SK-N-SH (cell line): ENCODE measurements around the gene AADACL4. TPM values are rescaled to one million over a fixed set of nuclear protein-coding genes. Genes with fewer than 3 reads are reported as not detected.

ENCODE experiments used
- CTCF ChIA-PET: fragments of 300-600, 350-600 bp; formaldehyde crosslinking; extraction: SDS; loops from one replicate; lab custom pipeline; 2021; lab: Yijun Ruan, JAX
- POLR2A ChIA-PET: fragments of 350-600 bp; sonication (Branson Sonifier 250); formaldehyde crosslinking; extraction: SDS; loops from one replicate; lab custom pipeline; 2020; ENCODE audit warnings: antibody characterized with exemption, inconsistent platforms; lab: Yijun Ruan, JAX
- DNase-seq: peaks from one replicate; pipeline ENCODE4 v3.0.0; 2012
- H2AFZ ChIP-seq: fragments of 200-600 bp; sonication (generic); 2 replicates; pipeline ENCODE4 v1.8.1; 2016; ENCODE audit warnings: antibody characterized with exemption, mild to moderate bottlenecking, low read depth
- H3F3A ChIP-seq: fragments of 200-600 bp; sonication (generic); replicated peaks from 2 replicates; pipeline ENCODE3; 2016; ENCODE audit warnings: antibody characterized with exemption, mild to moderate bottlenecking; ENCODE audit not compliant: insufficient read depth
- H3K27ac ChIP-seq, 2 experiments: fragments of 200-500 bp in 1 of 2; fragments of 200-600 bp in 1 of 2; sonication (Bioruptor generic) in 1 of 2; sonication (generic), shearing (Covaris generic) in 1 of 2; 2 replicates each; pipeline versions ENCODE4 v1.5.1 to v1.6.1; 2014 to 2016; ENCODE audit warnings: low read depth in 2 of 2, inconsistent platforms in 1 of 2, low read length in 1 of 2, mild to moderate bottlenecking in 1 of 2, mixed read lengths in 1 of 2
- H3K27me3 ChIP-seq: fragments of 200-600 bp; sonication (generic), shearing (Covaris generic); 2 replicates; pipeline ENCODE4 v1.6.1; 2016; ENCODE audit warnings: mixed run types; ENCODE audit not compliant: insufficient read depth
- H3K36me3 ChIP-seq, 2 experiments: fragments of 200-500 bp in 1 of 2; fragments of 200-600 bp in 1 of 2; sonication (Bioruptor generic) in 1 of 2; sonication (generic) in 1 of 2; replicated peaks in 1 of 2; 2 replicates each; pipeline versions ENCODE3 to v1.5.1; 2014 to 2016; ENCODE audit warnings: low read length in 1 of 2, mild to moderate bottlenecking in 1 of 2; ENCODE audit not compliant: insufficient read depth in 2 of 2, control insufficient read depth in 1 of 2
- H3K4me1 ChIP-seq, 2 experiments: fragments of 200-500 bp in 1 of 2; fragments of 200-600 bp in 1 of 2; sonication (Bioruptor generic) in 1 of 2; sonication (generic), shearing (Covaris generic) in 1 of 2; 2 replicates each; pipeline versions ENCODE4 v1.5.1 to v1.6.1; 2014 to 2016; ENCODE audit warnings: low read depth in 1 of 2, low read length in 1 of 2, mixed run types in 1 of 2; ENCODE audit not compliant: insufficient read depth in 2 of 2, control insufficient read depth in 1 of 2
- H3K4me2 ChIP-seq: fragments of 200-600 bp; sonication (generic), shearing (Covaris generic); 2 replicates; pipeline ENCODE4 v1.6.1; 2017; ENCODE audit warnings: mixed run types
- H3K4me3 ChIP-seq, 2 experiments: fragments of 200-500 bp in 1 of 2; fragments of 200-600 bp in 1 of 2; sonication (Bioruptor generic) in 1 of 2; sonication (generic), shearing (Covaris generic) in 1 of 2; 2 replicates each; pipeline versions ENCODE4 v1.5.1 to v1.8.1; 2014 to 2016; ENCODE audit warnings: low read depth in 2 of 2, inconsistent platforms in 1 of 2, low read length in 1 of 2, mild to moderate bottlenecking in 1 of 2, mixed read lengths in 1 of 2, moderate library complexity in 1 of 2
- H3K79me2 ChIP-seq: fragments of 200-600 bp; sonication (generic); 2 replicates; pipeline ENCODE4 v1.8.1; 2017; ENCODE audit warnings: mild to moderate bottlenecking; ENCODE audit not compliant: insufficient read depth
- H3K9ac ChIP-seq: fragments of 200-600 bp; sonication (generic); 2 replicates; pipeline ENCODE4 v1.6.1; 2017; ENCODE audit warnings: mixed run types
- H3K9me2 ChIP-seq: fragments of 200-600 bp; sonication (generic); 2 replicates; pipeline ENCODE4 v1.6.1; 2017; ENCODE audit warnings: mixed run types
- H3K9me3 ChIP-seq: fragments of 200-600 bp; sonication (generic); 2 replicates; pipeline ENCODE4 v1.6.1; 2017; ENCODE audit warnings: mixed run types, mild to moderate bottlenecking, moderate library complexity
- H4K20me1 ChIP-seq: fragments of 200-600 bp; sonication (generic); 2 replicates; pipeline ENCODE4 v1.6.1; 2017; ENCODE audit warnings: mild to moderate bottlenecking, mixed run types; ENCODE audit not compliant: insufficient read depth
- CTCF ChIP-seq: fragments of 200-600 bp; sonication (generic); IDR thresholded peaks from 2 replicates; pipeline ENCODE4 v1.6.1; 2017; ENCODE audit warnings: antibody characterized with exemption, mild to moderate bottlenecking, moderate library complexity
- EZH2phosphoT487 ChIP-seq: fragments of 200-600 bp; sonication (generic); IDR thresholded peaks from 2 replicates; pipeline ENCODE4 v1.6.1; 2017; ENCODE audit warnings: low read depth, mixed run types, mild to moderate bottlenecking, antibody characterized with exemption, moderate library complexity, borderline replicate concordance
- FOSL2 ChIP-seq: IDR thresholded peaks from 2 replicates; pipeline ENCODE4 v1.4.0; 2012; ENCODE audit warnings: low read depth, mild to moderate bottlenecking, moderate library complexity, borderline replicate concordance
- GABPA ChIP-seq: IDR thresholded peaks from 2 replicates; pipeline ENCODE4 v1.4.0; 2012; ENCODE audit warnings: low read depth, mild to moderate bottlenecking
- GATA2 ChIP-seq: sonication (generic); formaldehyde crosslinking; IDR thresholded peaks from 2 replicates; pipeline ENCODE4 v1.5.0; 2020; ENCODE audit warnings: mild to moderate bottlenecking, missing genetic modification reagents
- IRF3 ChIP-seq: fragments of 150-350 bp; IDR thresholded peaks from 2 replicates; pipeline ENCODE4 v1.6.1; 2016; ENCODE audit warnings: mild to moderate bottlenecking, low read depth, low read length
- MEF2A ChIP-seq: IDR thresholded peaks from 2 replicates; pipeline ENCODE4 v1.4.0; 2012; ENCODE audit warnings: low read depth, borderline replicate concordance
- MXI1 ChIP-seq: IDR thresholded peaks from 2 replicates; pipeline ENCODE4 v1.6.1; 2012; ENCODE audit warnings: mild to moderate bottlenecking, low read depth, low read length, improper control_type of control experiment
- NFIC ChIP-seq: IDR thresholded peaks from 2 replicates; pipeline ENCODE4 v1.4.0; 2012; ENCODE audit warnings: borderline replicate concordance
- NRF1 ChIP-seq: IDR thresholded peaks from 2 replicates; pipeline ENCODE4 v1.6.1; 2012; ENCODE audit warnings: low read depth, mild to moderate bottlenecking, low read length
- POLR2AphosphoS5 ChIP-seq: IDR thresholded peaks from 2 replicates; pipeline ENCODE4 v1.6.1; 2012; ENCODE audit warnings: low read depth, low read length
- RAD21 ChIP-seq: IDR thresholded peaks from 2 replicates; pipeline ENCODE4 v1.6.1; 2012; ENCODE audit warnings: mild to moderate bottlenecking, low read length
- RFX5 ChIP-seq: IDR thresholded peaks from 2 replicates; pipeline ENCODE4 v1.6.1; 2012; ENCODE audit warnings: mild to moderate bottlenecking, improper control_type of control experiment, low read length
- RXRA ChIP-seq: IDR thresholded peaks from 2 replicates; pipeline ENCODE4 v1.4.0; 2012; ENCODE audit warnings: low read depth, mild to moderate bottlenecking, borderline replicate concordance
- SIN3A ChIP-seq: IDR thresholded peaks from 2 replicates; pipeline ENCODE4 v1.6.1; 2012; ENCODE audit warnings: low read depth, mild to moderate bottlenecking, low read length, moderate library complexity, borderline replicate concordance
- SMC3 ChIP-seq: IDR thresholded peaks from 2 replicates; pipeline ENCODE4 v1.6.1; 2012; ENCODE audit warnings: low read depth, low read length, improper control_type of control experiment
- TCF12 ChIP-seq: IDR thresholded peaks from 2 replicates; pipeline ENCODE4 v1.4.0; 2012
- USF1 ChIP-seq: IDR thresholded peaks from 2 replicates; pipeline ENCODE4 v1.4.0; 2012; ENCODE audit warnings: low read depth, borderline replicate concordance
- USF2 ChIP-seq: fragments of 150-350 bp; IDR thresholded peaks from 2 replicates; pipeline ENCODE4 v1.6.1; 2017; ENCODE audit warnings: antibody characterized with exemption, low read length, low read depth, borderline replicate concordance
- YY1 ChIP-seq: IDR thresholded peaks from 2 replicates; pipeline ENCODE4 v1.4.0; 2012; ENCODE audit warnings: low read depth, mild to moderate bottlenecking
- WGBS: methylation state at CpG from one replicate; pipeline ENCODE4 v1.1.6; 2017; ENCODE audit warnings: low lambda C conversion rate; 5-methylcytosine and 5-hydroxymethylcytosine counted together
- polyA plus RNA-seq, 3 experiments: library from polyadenylated mRNA; depleted of rRNA; stranded (reverse); fragments of >200 nt; gene quantifications; 2 replicates each; pipeline ENCODE4 v1.2.3, GENCODE V29; 2012

The AADACL4 gene
- polyA plus RNA-seq, 1 of the 3 experiments (the other 2 are of a cell fraction): 0.59 TPM

- no peak overlapping the region for H3K27ac ChIP-seq
- no peaks in the 10 kb centered on the region for H3K79me2 ChIP-seq
- no peak overlapping the region for H2AFZ ChIP-seq
- no peaks in the 10 kb centered on the region for H3K36me3 ChIP-seq
- no peak overlapping the region for H3K4me2 ChIP-seq
- no peak overlapping the region for H3K4me3 ChIP-seq
- DNase-seq: no peak
- WGBS: 82% methylated on average over 14 of the region's 15 CpGs
- no peaks in the 10 kb centered on the region for H3K4me1 ChIP-seq
- no peaks in the 10 kb centered on the region for H4K20me1 ChIP-seq
- H3K27me3 ChIP-seq: no peaks in the 10 kb centered on the region
- no peaks in the 10 kb centered on the region for H3K9me2 ChIP-seq
- ChIA-PET POLR2A (no interaction called here), CTCF (no interaction called here)
- H3F3A ChIP-seq: no peaks in the 10 kb centered on the region
- no peak overlapping the region for H3K9ac ChIP-seq
- H3K9me3 ChIP-seq: no peaks in the 10 kb centered on the region
- TF ChIP-seq GATA2 (no peak), CTCF (no peak), RAD21 (no peak), NFIC (no peak), RXRA (no peak), SIN3A (no peak), USF2 (no peak), EZH2phosphoT487 (no peak), RFX5 (no peak), IRF3 (no peak), FOSL2 (no peak), POLR2AphosphoS5 (no peak)
Observed at GRCh38 chr1:12636098-12636950, 7.6 kb upstream of the AADACL4 start.

GRCh38 chr1:12637693-12638092 is 6.2 kb upstream of the AADACL4 start:
- no peak overlapping the region for H2AFZ ChIP-seq
- H3K4me3 ChIP-seq: no peak overlapping the region
- H3K79me2 ChIP-seq: no peaks in the 10 kb centered on the region
- H3K9me2 ChIP-seq: no peaks in the 10 kb centered on the region
- H3K36me3 ChIP-seq: no peaks in the 10 kb centered on the region
- no peaks in the 10 kb centered on the region for H3K27me3 ChIP-seq
- no peaks in the 10 kb centered on the region for H3K9me3 ChIP-seq
- no peaks in the 10 kb centered on the region for H3K4me1 ChIP-seq
- H4K20me1 ChIP-seq: no peaks in the 10 kb centered on the region
- H3K4me2 ChIP-seq: no peak overlapping the region
- H3K9ac ChIP-seq: no peak overlapping the region
- DNase-seq: no peak
- ChIA-PET POLR2A (no interaction called here), CTCF (interaction anchor here (0.6 kb wide), 1 partner anchor 16 kb away, joined by 3 read pairs; no protein-coding TSS in a partner anchor)
- H3F3A ChIP-seq: no peaks in the 10 kb centered on the region
- no peak overlapping the region for H3K27ac ChIP-seq
- 59% methylated on average over 8 of the region's 8 CpGs for WGBS
- TF ChIP-seq SMC3 (no peak), IRF3 (no peak), RFX5 (no peak), TCF12 (no peak), USF1 (no peak), NRF1 (no peak), MXI1 (no peak), MEF2A (no peak), EZH2phosphoT487 (no peak), GABPA (no peak), YY1 (no peak)
